Choroid plexus epithelial cell (primary cell): ENCODE measurements around the gene MAPK8.

Experiments
- DNase-seq: peaks from one replicate; pipeline ENCODE4 v3.0.0-alpha.2; 2010; ENCODE audit warnings: low read depth
- H3K4me3 ChIP-seq: 2 replicates; pipeline ENCODE4 v1.5.1; 2011; ENCODE audit warnings: low read depth, mild to moderate bottlenecking, control low read depth, low read length, moderate library complexity
- CTCF ChIP-seq: conservative IDR thresholded peaks from 2 replicates; pipeline ENCODE4 v1.5.1; 2011; ENCODE audit warnings: low read depth, mild to moderate bottlenecking, control low read depth, inconsistent platforms, low read length, moderate library complexity

MAPK8 gene

GRCh38 chr10:48437546-48437945 is 131.1 kb downstream of the MAPK8 start:
- no peak overlapping the region for H3K4me3 ChIP-seq
- TF ChIP-seq CTCF = no peak
- no peak for DNase-seq

GRCh38 chr10:48439031-48439430 is 132.6 kb downstream of the MAPK8 start:
- H3K4me3 ChIP-seq = no peak overlapping the region
- TF ChIP-seq CTCF = no peak
- DNase-seq = peak; percentile 65

GRCh38 chr10:48439581-48440041 is 133.1 kb downstream of the MAPK8 start:
- no peak for TF ChIP-seq CTCF
- peak; percentile 61 for DNase-seq
- peak overlapping the region; percentile 12 for H3K4me3 ChIP-seq

- no peak for TF ChIP-seq CTCF
- no peak for DNase-seq
- no peak overlapping the region for H3K4me3 ChIP-seq
Observed at GRCh38 chr10:48440771-48441170, 134.3 kb downstream of the MAPK8 start.

- TF ChIP-seq CTCF = no peak
- no peak for DNase-seq
- H3K4me3 ChIP-seq = no peak overlapping the region
Observed at GRCh38 chr10:48442090-48442808, 135.8 kb downstream of the MAPK8 start.

- no peak for TF ChIP-seq CTCF
- no peak overlapping the region for H3K4me3 ChIP-seq
- no peak for DNase-seq
Observed at GRCh38 chr10:48442809-48443177, 136.3 kb downstream of the MAPK8 start.

GRCh38 chr10:48444266-48444665 is 137.8 kb downstream of the MAPK8 start:
- no peak overlapping the region for H3K4me3 ChIP-seq
- TF ChIP-seq CTCF = peak; percentile 57
- peak; percentile 77 for DNase-seq
